Testis (tissue), 3 donors: Measurements from ENCODE around the gene GLI3. TPM values are rescaled to one million over a fixed set of nuclear protein-coding genes. Genes with fewer than 3 reads are reported as not detected.

ENCODE experiments used
- DNase-seq: peaks from one replicate; pipeline ENCODE4 v3.0.0-alpha.2; 2019
- H3K27ac ChIP-seq, 2 donors: fragments of 200-600 bp; sonication (generic); one replicate each; pipeline ENCODE4 v1.5.1; 2019
- H3K27me3 ChIP-seq: fragments of 200-600 bp; sonication (generic); one replicate; pipeline ENCODE4 v1.5.1; 2019
- H3K36me3 ChIP-seq: fragments of 200-600 bp; sonication (generic); one replicate; pipeline ENCODE4 v1.5.1; 2017; ENCODE audit warnings: low read depth; ENCODE audit errors: missing control alignments
- H3K4me1 ChIP-seq: fragments of 200-600 bp; sonication (generic); one replicate; pipeline ENCODE4 v1.5.1; 2019
- H3K4me3 ChIP-seq, 2 donors: fragments of 200-600 bp; sonication (generic); one replicate each; pipeline ENCODE4 v1.5.1; 2017 to 2019
- H3K9me3 ChIP-seq: fragments of 200-600 bp; sonication (generic); one replicate; pipeline ENCODE4 v1.5.1; 2017
- POLR2A ChIP-seq: fragments of 450-650 bp; IDR thresholded peaks from one replicate; pipeline ENCODE4 v1.6.1; 2017; ENCODE audit warnings: antibody characterized with exemption, mild to moderate bottlenecking, moderate library complexity
- WGBS, 2 donors: methylation state at CpG; one replicate each; pipeline ENCODE4 v1.1.5; 2018; 5-methylcytosine and 5-hydroxymethylcytosine counted together
- intact Hi-C: fragments of 100-400 bp; cut with DNase I; formaldehyde crosslinking; loops from one replicate; pipeline ENCODE4 v1.15.1; 2023; ENCODE audit warnings: low total_unique reads
- polyA plus RNA-seq: library from polyadenylated mRNA; stranded (reverse); fragments of 350-450 nt; fragmentation: Illumina TruSeq; extraction: RNeasy Lipid Tissue Mini Kit (QIAGEN cat#74804); gene quantifications from one replicate; pipeline ENCODE4 v1.2.3, GENCODE V29; 2014; ENCODE audit warnings: low read depth, low replicate concordance; ENCODE audit not compliant: insufficient read depth
- total RNA-seq, 2 donors: library from RNA; depleted of rRNA; stranded (reverse); fragments of >200 nt; gene quantifications; one replicate each; pipeline ENCODE4 v1.2.3, GENCODE V29; 2016
- TF ChIP-seq, protein P1 (sequence below), 3 experiments: fragments of 450-650 bp in 2 of 3; fragments of 200-600 bp in 1 of 3; sonication (generic) in 1 of 3; IDR thresholded peaks; one replicate each; pipeline ENCODE4 v1.5.1; 2016 to 2019; ENCODE audit warnings: antibody characterized with exemption in 3 of 3, mild to moderate bottlenecking in 2 of 3, moderate library complexity in 1 of 3

The GLI3 gene
- total and polyA plus RNA-seq, 3 donors from 2014 or later, result 3.8 to 7.3 (median 5.0) TPM

DNA sequence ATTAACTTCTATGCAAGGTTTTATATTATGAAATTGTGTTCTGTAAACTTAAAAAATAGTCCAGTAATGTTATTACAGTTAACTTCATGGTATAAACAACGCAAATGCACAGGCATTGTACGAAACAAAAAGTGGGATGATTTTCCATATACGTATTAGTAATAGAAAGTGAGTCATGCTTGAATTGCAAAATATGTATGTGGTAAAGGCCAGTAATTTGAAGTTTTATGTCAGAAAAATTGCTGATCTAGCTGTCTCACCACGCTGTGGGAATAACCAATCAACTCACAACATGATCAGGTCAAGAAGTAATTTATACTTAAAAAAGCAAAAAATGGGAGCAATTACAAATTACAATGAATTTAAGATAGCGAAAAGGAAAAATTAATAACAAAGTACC, 37.0 kb upstream of the GLI3 start:
- 87 to 93% methylated on average over 5 of the region's 5 CpGs for WGBS, 2 donors
- intact Hi-C loops, result no loop called here
- Histone ChIP-seq H3K9me3 (no peaks in the 10 kb centered on the region), H3K36me3 (no peaks in the 10 kb centered on the region), H3K4me1 (no peaks in the 10 kb centered on the region), H3K4me3 (no peak overlapping the region), H3K27me3 (no peaks in the 10 kb centered on the region), H3K27ac (no peak overlapping the region)
- no peak for TF ChIP-seq POLR2A
- TF ChIP-seq, protein P1, sequence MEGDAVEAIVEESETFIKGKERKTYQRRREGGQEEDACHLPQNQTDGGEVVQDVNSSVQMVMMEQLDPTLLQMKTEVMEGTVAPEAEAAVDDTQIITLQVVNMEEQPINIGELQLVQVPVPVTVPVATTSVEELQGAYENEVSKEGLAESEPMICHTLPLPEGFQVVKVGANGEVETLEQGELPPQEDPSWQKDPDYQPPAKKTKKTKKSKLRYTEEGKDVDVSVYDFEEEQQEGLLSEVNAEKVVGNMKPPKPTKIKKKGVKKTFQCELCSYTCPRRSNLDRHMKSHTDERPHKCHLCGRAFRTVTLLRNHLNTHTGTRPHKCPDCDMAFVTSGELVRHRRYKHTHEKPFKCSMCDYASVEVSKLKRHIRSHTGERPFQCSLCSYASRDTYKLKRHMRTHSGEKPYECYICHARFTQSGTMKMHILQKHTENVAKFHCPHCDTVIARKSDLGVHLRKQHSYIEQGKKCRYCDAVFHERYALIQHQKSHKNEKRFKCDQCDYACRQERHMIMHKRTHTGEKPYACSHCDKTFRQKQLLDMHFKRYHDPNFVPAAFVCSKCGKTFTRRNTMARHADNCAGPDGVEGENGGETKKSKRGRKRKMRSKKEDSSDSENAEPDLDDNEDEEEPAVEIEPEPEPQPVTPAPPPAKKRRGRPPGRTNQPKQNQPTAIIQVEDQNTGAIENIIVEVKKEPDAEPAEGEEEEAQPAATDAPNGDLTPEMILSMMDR (IDR thresholded peaks at IDR 0.05), result no peak
- DNase-seq, result no peak

DNA sequence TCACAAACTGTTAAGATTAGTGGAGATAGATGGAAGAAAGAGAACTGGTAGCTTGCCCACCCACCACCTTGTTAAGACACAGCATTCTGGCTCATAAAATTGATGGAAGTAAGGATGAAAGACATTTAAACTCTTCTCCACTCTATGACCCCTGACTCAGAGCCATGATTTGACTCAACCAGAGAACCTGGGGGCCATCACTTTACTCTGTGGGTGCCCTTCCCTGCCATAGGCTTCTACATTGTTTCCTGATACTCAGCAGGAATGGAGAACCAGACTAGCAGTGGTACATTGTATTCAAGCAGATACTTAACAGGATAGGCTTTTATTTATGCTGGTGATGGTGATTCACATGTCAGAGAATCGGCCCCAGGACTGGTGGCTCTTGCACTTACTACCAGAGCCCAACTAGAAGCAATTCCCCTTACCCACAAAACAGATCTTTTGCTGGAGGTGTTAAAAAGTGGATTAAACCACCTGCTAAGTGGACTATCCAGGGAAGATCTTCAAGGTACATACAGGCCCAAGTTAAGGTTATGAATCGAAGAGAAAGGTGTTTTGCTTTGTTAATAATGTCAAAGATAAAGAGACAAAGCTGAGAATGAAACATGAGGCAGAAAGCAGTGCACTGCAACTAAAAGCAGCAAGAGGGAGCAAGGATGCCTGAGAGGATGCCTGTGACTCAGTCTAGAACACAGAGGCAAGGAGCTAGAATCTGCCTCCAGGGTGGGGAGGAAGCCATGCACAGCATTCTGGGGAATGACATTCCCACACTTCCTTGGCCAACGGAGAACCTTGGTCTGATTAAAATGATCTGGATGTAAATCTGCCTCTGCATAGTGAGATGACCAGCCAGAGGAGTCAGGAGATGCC, 36.0 kb upstream of the GLI3 start:
- intact Hi-C loops, result no loop called here

DNA sequence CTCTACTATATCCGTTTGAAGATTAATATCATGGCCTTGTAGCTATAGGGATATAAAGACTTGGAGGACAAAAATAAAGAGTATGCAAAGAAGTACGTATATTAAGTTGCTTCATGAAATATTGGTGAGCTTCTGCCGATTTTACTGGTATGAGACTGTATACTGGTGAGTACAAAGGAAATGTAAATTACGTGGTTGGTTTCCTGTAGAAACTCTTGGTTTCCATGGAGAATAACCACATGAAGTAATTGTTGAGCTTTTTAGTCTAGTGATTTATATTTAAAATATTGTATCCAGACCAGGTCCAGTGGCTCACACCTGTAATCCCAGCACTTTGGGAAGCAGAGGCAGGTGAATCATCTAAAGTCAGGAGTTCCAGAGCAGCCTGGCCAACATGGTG, 32.2 kb upstream of the GLI3 start:
- H3K36me3 ChIP-seq, result no peaks in the 10 kb centered on the region
- H3K4me3 ChIP-seq, result no peak overlapping the region
- TF ChIP-seq, protein P1 (IDR thresholded peaks at IDR 0.05), result no peak
- no peak for TF ChIP-seq POLR2A
- no peak for DNase-seq
- no peak overlapping the region for H3K27ac ChIP-seq
- 79 to 94% methylated on average over 4 of the region's 4 CpGs for WGBS, 2 donors
- intact Hi-C loops, result no loop called here
- H3K9me3 ChIP-seq, result no peaks in the 10 kb centered on the region
- H3K27me3 ChIP-seq, result no peaks in the 10 kb centered on the region
- no peaks in the 10 kb centered on the region for H3K4me1 ChIP-seq

More for the DNA sequence above, 36.0 kb upstream of the GLI3 start:
- H3K4me3 ChIP-seq, result no peak overlapping the region
- no peaks in the 10 kb centered on the region for H3K4me1 ChIP-seq
- H3K36me3 ChIP-seq, result no peaks in the 10 kb centered on the region
- TF ChIP-seq, protein P1 (IDR thresholded peaks at IDR 0.05), result no peak
- TF ChIP-seq POLR2A, result no peak
- WGBS, 2 donors, result 79 to 84% methylated on average over 3 of the region's 3 CpGs
- no peak for DNase-seq
- no peak overlapping the region for H3K27ac ChIP-seq
- no peaks in the 10 kb centered on the region for H3K27me3 ChIP-seq
- no peaks in the 10 kb centered on the region for H3K9me3 ChIP-seq

DNA sequence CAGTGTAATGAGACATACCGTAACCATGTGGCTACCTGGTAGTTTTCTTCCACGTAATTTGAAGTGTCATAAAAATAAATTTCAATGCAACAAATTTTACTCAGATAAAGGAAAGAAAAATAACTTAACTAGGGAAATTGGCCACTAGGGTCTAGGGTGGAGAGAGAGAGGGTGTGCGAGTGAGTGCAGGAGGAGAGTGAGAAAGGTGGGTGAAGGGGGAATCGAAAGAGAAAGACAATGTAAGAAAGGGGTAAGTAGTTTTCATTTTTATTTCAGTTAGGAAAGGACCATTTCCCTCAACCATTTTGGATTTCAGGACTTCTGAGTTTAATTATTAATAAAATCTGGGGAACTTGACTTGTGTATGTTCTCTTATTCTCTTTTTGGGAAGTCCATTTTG, 27.7 kb upstream of the GLI3 start:
- Histone ChIP-seq H3K4me3 (no peak overlapping the region), H3K27ac (no peak overlapping the region), H3K36me3 (no peaks in the 10 kb centered on the region), H3K9me3 (no peaks in the 10 kb centered on the region), H3K4me1 (no peaks in the 10 kb centered on the region), H3K27me3 (no peaks in the 10 kb centered on the region)
- DNase-seq, result no peak
- WGBS, 2 donors, result 91 to 97% methylated on average over 4 of the region's 4 CpGs
- intact Hi-C loops, result no loop called here
- TF ChIP-seq, protein P1 (IDR thresholded peaks at IDR 0.05), result no peak
- no peak for TF ChIP-seq POLR2A

DNA sequence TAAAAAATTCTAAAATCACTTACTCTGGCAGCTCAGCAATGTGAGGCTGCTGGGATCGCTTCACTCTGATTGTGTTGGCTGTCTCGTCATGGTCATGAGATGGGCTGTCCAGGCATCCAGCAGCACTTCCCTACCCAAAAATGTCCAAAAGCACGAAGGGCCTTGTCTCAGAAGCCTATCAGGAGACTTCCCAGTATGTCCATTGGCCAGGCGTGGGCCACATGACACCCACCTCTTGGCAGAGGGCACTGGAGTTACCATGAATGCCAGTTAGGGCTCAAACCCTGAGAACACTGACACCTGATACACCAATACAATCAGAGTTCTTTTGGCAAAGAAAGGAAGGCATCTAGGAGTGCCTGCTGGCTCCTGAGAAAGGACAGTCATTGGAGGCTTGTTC, 27.0 kb upstream of the GLI3 start:
- TF ChIP-seq, protein P1 (IDR thresholded peaks at IDR 0.05), result no peak
- TF ChIP-seq POLR2A, result no peak
- Histone ChIP-seq H3K9me3 (no peaks in the 10 kb centered on the region), H3K36me3 (no peaks in the 10 kb centered on the region), H3K4me1 (no peaks in the 10 kb centered on the region), H3K4me3 (no peak overlapping the region), H3K27me3 (no peaks in the 10 kb centered on the region), H3K27ac (no peak overlapping the region)
- WGBS, 2 donors, result 85 to 94% methylated on average over 4 of the region's 4 CpGs
- intact Hi-C loops, result no loop called here
- no peak for DNase-seq
